NCI-H146 (cell line): Measurements from ENCODE around the gene KIF25.

Experiments
- DNase-seq: peaks from one replicate; lab custom pipeline; 2025; lab: John Stamatoyannopoulos, UW

Gene KIF25

DNA sequence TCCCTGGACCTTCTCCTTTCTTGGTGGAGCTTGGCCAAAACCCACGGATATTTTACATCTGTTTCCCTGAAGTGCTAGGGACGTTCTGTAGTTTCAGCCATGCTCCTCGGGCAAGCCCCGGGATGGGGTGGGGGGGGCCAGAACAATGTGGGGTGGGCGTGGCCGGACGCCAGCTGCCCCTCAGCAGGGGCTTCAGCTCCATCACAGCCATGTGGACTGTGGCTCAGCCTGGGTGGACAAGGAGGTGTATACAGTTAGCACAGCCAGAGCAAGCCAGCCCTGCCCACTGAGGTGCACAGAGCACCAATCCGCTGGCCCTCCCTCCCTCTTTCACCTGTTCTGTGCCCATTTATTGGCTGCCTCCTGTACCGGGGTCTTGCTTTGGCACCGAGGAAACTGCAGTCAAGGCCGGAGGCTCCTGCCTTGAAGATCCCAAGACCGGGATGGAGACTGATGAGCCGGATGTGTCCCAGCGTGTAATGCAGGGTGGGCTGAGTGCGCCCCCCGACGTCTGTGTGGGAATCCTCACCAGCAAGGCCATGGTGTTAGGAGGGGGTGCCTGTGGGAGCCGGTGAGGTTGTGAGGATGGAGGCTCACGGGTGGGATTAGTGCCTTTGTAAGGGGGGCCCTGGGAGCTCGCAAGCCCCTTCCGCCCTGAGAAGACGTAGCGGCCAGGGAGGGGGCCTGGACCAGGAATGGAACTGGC, 53.6 kb downstream of the KIF25 start:
- no peak for DNase-seq

DNA sequence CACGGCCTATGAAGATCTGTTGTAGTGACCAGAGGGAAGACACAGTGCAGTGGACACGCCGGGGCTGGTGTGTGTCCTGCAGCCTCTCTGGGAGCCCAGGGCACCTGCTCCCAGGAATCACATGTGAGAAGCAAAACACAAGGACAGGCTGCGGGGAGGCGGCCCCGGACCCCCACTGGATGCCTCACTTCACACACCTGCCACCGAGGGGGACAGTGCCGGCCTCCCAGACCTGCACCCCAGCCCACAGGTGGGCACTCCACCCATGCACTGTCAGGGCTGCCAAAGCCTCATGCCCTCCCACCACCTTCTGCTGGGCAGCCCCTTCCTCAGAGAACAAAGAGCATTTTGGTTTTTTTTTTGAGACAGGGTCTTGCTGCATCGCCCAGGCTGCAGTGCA, 54.2 kb downstream of the KIF25 start:
- no peak for DNase-seq

DNA sequence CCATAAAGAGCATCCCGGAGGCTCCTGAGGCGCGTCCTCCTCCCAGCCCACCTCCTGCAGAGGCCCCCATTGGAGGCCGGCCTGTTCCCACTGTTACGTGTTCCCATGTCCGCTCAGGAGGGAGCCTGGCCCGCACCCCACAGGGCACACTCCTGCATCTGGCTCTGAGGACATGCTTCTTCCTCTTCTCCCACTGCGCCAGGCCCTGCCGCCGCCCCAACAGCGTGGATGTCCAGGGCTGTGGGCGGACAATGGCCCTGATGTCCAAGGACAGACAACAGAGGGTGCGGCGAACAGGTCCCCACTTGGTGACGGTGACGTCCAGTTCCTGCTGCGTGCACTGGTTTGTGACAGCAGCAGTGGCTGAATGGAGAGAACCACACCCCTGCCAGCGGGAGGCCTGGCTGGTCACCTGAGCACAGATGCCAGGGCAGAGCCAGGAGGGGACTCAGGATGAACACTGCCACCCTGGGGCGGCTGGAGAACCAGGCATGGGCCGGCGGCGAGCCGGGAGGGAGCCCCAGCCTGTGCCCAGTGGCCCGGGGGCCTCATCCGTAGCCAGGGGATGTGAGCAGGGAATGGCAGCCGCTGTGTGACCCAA, 54.9 kb downstream of the KIF25 start:
- peak; percentile 77 for DNase-seq

DNA sequence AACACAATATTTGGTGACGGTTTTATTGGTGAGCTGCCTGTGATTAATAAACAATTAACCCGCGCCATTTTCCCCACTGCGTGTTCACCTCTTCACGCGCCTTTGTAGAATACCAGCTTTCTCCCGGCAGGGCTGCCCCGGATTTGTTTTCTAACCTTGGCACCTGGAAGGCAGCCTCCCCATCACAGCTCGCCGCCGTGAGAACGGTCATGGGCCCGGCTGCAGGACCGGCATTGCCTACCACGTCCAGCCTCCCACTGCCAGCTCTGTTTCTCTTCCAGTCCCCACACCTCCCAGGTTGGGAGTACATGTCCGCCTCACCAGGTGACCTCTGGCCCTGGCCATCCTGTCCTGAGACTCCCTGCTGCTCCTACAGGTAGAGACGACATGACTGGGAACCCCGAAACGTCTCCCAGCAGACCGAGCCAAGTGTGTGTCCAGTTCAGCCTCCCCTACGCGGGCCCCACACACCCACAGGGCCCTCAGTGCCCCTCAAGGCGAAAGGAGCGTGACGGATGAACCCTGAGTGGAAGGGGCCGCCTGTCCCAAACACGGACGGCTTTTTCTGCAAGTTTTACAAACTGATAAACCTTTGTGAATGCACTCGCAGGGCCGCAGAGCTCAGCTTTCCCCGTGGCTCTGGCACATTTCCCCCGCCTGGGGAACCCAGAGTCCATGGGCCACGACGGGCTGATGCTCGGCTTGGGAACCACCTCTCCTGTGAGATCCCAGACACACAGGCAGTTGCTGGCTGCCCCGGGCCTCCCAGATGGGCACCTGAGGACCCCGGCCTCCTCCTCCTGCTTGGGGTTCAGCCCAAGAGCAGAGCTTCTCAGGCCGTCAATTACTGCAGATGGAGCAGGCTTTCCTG, 55.9 kb downstream of the KIF25 start:
- DNase-seq, result no peak

DNA sequence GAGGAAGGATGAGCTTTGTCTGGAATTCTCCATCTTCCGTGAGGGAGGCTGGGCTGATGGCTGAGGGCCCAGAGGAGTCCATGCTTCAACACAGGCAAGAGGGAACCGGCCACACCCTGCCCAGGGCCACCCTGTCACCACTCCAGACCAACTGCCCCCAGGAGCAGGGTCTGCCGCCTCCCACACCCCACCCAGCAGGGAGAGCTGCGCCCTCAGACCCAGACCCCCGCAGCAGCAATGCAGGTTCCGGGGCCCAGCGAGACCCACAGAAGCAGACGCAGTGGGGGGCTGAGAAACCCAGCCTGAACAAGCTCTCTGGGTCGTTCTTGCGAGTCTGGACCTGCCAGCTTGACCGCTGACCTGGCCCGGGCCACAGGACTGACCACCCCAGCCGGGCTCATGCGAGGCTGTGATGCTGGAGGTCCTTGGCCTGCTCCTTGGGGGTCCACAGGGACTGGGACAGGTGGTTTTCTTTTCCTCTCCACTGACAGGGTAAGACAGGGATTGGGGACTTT, 56.5 kb downstream of the KIF25 start:
- no peak for DNase-seq

DNA sequence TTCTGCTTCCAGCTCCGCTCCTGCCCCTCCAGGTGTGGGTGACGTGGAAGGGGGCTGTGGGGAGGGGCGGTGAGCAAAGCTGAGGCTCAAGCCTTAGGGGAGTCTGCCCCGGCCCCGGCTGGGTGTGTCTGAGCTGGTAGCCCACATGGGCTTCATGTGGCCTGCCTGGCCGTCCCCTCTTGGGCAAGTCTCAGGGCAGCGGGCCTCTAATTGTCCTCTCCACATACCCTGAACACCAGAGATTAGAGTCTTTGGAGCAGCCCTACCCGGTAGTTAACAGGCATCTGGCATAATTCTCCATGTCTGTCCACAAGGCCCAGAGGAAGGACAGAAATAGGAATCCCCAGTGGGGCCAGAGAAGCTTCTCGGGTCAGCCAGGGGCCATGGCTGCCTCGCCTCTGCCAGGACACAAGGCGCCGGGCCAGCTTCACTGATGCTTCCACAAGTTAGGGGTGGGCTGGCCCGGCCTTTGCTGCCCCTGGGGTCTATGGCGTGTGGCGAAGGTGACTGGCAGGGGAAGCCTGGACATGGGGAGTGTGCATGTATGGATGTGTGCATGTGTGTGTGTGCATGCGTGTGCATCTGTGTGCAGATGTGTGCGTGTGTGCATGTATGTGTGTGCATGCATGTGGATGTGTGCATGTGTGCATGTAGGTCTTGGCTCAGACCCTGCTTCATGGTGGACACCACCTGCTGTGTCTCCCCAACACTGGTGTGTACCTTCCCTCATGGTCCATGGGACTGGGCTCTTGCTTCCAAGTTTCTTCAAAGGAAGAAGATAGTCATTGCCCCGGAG, 57.5 kb downstream of the KIF25 start:
- no peak for DNase-seq

DNA sequence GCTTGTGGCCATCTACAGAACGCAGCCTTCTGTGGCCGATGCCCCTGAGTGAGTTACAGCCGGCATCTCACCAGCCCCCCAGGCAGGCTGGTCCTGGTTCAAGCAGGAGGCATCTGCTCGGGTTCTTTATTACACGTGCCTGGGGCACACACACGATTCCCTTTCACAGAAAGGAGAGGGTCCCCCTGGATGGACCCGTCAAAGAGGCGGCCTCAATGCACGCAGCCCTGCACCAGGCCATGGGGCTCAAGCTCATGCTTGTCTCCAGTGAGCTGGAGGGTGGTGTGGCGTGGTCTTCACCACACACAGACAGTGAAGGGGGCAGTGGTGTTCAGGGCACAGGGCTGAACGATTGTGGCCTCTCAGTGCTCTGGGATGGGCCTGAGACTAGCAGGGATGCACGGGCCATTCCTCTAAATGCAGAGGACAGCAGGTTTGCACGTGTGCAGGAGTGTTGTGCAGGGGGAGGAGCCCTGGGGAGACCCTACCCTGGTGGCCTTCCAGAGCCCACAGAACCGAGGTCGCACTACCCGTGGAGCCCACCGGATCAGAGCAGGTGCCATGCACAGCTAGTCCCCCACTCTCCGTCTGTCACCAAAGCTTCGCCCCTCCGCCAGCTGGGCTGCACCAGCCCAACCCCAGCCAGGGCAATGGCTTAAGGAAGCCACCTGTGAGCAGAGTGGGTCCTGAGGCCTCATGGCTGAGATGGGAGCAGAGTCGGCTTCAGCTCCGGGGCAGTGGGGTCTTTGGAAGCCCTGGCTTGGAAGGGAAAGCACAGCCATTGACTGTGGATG, 58.4 kb downstream of the KIF25 start:
- no peak for DNase-seq

DNA sequence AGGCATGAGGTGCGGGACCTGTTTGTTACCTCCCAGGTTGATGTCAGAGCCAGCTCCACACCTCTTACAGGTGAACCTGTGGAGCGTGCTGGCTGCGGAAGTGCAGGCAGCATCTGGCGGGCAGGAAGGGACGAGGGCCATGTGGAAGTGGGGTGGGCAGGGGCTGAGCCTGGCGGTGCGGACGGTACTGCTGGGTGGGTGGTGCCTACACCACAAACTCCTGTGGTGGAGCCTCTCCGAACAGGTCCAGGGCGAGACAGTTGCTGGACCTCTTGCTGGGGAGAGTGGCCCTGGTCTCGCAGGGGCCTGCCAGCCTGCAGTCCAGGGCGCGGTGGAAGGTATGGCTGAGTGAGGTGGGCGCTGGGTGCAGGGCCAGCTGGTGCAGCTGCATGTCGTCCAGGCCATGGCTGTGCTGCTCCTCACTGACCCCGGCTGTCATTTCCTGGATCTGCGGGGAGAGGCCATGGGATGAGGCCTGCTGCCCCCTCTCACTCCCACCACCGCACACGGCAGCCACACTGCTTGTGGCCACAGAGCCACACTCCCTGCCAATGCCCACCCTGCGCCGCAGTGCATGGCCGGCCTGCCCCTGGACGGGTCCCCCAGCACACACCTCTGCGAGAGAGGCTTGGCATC, 59.5 kb downstream of the KIF25 start:
- no peak for DNase-seq

DNA sequence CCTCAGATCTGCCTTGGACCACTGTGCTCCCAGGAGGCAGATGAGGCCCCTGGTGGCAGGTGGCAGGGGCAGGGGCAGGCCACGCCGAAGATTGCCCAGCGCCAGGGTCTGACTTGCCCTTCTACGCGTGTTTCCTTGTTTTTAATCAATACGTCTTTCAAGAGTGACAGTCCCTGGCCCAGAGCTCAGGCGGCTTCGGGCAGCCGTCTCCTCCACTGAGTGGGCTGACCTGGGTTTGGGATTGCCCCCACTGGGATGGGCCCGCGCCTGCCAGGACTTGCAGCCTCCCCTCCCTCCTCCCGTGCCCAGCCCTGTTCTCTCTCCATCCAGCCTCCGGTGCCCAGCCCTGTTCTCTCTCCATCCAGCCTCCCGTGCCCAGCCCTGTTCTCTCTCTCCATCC, 60.4 kb downstream of the KIF25 start:
- no peak for DNase-seq

DNA sequence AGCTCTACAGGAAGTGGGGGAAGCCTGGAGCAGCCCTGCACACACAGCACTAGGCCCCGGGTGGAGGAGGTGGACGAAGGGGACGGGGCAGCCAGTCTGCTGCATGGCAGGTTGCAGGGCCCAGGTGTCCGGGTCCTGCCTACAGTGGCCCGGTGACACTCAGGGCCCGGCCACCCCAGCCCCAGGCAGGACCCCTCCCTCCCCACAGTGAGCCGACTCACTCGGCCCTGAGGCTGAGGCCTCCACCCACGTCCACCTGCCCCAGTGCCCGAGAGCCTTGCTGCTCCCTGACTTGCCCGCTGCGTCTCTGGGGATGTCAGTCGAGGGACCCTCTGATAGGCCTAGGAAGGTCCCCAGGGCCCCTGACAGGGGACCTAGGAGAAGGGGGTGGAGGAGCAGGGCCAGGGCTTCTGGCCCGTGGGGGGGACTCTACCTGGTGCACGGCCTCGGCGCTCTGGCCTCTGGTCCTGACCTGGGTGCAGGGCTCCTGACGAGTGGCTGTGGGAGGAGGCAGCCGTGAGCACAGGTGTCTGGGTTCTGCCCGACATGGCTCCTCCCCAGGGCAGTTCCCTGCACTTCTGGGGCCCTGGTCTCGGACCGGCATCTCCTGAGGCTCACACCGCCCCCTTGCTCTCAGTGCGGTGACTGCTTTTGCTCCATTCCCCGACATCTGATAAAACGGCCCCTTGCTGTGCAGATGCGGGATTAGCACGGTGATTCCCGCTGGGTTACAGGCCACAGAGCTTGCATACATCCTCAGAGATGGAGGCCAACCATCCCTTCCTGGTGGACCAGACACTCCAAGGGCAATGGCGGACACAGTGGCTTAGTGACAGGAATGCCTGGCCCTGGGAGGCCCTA, 61.5 kb downstream of the KIF25 start:
- DNase-seq, result peak; percentile 31

DNA sequence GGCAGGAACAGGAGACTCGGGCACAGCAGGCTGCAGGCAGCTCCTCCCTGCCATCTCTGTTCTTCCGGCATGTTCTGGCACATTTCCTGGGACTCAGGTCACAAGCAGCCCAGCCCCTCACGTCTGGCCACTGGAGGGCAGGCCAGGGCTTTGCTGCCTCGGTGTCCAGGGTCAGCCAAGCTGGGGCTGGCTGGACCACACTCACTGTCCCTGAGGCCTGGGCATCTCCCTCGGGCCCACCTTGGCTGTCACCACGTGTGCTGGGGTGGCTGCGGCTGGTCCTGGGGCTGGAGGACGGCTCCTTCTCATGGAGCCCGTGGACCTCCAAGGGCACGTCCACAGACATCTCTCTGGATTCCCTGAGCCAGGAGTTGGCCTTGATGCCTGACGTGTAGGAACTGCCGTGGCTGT, 63.1 kb downstream of the KIF25 start:
- DNase-seq, result peak; percentile 26

DNA sequence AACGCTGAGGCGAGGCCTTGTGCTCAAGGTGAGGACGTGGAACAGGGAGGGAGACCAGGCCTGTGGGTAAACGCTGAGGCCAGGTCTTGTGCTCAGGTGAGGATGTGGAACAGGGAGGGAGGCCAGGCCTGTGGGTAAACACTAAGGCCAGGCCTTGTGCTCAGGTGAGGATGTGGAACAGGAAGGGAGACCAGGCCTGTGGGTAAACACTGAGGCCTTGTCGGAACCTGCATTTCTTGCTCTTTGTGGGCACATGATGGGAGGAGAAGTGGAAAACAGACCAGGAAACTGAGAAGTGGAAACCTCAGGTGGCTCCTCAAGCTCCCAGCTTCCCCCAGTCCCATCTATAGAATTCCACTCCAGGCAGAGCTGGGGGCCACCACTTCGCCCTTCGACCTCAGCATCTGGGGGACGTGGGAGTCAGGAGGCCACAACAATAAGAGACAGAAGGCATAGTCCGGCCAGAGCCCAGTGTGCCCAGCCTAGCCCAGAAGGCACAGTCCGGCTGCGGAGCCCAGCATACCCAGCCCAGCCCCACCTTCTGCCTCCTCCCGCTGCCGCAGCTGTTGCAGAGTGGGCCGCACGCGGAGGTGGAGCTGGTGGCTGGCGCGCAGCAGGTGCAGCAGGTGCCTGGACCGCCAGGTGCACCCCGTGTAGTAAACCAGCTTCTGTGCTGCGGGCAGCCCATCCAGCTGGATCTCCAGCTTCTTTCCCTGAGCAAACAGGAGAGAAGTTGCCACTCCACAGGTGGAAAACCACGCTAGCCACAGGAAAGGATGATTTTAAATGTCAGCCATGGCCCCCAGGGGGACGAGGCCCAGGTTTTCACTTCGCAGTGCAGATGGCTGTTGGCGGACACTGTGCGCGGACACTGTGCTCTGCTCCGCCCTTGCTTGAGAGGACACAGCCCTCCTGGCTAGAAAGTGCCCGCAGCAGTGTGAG, 64.1 kb downstream of the KIF25 start:
- DNase-seq, result peak; percentile 89

DNA sequence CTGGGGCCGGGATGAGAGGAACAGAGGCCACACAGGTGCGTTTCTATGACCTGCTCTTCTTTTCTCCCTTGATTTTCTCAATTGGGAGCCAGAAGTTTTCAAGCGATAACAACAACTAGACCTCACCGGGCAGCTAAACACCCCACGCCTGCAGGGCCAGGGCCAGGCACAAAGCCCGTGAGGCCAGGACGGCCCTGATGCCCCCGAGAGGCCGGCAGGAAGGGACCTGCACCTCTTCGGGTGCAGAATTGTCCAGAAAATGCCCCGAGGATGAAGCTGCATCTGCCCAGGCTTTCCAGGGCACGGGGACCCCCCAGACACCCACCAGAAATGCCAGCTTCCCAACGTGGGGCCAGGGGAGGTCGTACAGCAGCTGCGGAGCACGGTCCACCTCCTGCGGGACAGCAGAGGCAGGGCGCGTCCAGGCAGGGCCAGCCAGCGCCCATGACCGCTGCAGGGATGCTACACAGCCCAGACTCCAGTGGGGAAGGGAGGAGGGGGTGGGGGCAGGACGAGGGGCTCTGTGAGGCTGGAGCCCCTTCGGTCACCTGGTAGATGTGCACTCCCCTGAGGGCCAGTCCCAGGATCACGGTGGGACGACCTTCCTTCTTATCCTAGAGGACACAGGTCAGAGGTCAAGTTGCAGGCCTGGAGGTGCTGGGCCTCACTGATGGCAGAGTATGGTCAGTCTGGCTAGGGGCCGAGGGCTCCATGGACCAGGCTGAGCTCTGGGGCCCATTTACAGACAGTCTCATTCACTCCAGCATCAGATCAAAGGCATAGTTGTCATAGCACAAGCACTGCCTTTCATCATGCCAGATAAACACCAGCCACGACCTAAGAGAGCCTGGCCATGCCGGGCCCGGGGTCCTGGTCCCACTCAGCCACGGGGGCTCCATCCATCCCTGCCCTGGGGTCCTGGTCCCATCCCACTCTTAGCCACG, 65.1 kb downstream of the KIF25 start:
- no peak for DNase-seq

DNA sequence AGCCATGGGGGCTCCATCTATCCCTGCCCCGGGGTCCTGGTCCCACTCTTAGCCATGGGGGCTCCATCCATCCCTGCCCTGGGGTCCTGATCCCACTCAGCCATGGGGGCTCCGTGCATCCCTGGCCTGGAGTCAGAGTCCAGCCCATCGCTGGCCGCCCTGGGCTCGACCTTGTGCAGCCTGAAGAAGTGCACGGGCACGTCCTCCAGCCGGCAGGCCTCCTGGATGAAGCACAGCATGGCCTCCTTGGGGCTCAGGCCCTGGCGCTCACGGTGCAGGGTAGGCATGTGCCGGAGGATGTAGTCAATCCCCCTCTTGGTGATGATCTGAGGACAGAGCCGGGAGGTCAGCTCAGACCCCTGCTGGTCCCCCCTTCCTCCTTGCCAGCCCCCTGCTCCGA, 66.0 kb downstream of the KIF25 start:
- no peak for DNase-seq

DNA sequence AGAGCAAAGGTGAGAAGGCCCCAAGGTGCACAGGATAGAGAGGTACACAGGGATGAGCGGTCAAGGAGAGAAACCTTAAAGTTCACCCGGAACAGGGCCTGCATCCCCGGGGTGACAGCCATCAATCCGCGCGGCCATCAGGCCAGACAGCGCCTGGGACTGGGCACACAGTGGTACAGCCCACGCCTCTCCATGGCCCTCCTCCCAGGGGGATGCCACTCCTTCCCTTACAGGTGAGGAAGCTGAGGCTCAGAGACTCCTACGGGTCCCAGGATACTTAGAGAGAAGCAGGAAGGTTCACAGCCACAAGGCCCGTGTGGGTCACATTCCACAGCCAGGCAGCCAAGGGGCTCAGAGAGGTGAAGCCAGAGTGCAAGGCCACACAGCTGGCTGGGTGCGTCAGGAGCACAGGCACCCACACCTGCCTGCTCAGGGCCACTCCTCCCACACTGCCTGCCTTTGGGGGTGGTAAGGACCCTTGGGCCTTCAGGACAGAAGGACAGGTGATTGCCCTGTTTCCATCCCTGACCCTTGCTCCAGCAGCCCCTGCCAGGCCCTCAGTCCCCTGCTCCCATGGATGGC, 66.8 kb downstream of the KIF25 start:
- DNase-seq, result no peak

DNA sequence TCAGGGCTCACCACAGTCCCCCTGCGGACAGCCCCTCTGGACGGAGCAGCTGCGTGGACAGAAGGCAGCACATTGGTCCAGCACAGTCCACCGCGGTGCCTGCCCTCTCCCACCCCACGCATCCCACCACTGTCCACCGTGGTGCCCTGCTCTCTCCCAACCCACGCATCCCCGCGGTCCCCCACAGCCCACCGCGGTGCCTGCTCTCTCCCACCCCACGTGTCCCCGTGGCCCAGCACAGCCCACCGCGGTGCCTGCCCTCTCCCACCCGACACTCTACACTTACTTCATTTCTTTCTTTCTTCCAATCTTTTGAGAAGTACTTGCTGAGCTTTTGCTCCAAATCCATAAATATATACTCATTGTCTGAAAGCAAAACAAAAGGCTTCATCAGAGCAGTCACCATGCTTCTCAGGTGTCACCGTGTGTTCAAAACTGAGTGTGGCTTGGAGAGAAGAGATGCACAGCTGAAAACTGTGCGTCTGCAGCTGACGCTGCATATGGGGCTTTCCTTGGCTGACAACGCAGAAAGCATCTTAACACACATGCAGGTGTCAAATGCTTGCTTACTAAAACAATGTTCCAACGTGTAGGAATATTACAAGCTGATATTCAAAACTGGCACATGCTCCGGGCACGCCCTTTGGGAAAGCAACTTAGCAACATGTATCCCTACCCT, 69.7 kb downstream of the KIF25 start:
- no peak for DNase-seq
